ENCODE measurements around the gene RANBP3.
"Not testable (repeated sequence)": the region's sequence is repeated elsewhere in the genome, so short reads cannot be mapped to it uniquely, and the experiment has no call there.

The RANBP3 gene

DNA sequence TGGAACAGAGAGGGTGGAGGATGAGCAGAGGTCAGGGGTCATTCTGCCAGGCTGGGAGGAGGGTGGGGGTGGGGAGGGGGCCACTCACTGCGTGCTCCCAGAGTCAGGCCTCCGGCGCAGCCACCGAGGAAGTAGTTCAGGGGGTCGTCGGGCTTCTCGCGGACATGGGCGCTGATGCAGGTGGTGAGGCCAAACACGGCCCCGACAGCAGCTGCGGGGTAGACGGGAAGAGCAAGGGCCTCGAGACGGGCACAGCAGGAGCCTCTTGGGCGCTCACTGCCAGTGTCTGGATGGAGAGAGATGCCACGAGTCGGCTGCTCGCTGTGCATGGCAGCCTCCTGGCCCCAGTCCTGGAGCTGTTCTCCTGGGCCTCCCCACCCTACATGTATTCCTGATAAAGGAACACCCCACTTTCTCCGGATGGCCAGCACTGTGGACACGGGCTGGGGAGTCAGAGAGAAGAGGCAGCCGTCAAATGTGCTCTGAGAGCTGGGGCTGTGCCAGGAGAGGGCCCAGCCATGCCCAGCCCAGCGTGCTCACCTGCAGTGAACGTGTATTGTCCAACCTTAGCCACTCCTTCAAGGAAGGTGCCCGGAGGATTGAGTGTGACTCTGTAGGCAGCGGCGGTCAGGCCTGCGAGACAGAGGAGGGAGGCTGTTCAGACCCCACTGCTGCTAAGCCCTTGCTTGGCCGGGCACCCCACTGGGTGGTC lies 81.4 kb downstream of the RANBP3 start:
- no peak for DNase-seq

DNA sequence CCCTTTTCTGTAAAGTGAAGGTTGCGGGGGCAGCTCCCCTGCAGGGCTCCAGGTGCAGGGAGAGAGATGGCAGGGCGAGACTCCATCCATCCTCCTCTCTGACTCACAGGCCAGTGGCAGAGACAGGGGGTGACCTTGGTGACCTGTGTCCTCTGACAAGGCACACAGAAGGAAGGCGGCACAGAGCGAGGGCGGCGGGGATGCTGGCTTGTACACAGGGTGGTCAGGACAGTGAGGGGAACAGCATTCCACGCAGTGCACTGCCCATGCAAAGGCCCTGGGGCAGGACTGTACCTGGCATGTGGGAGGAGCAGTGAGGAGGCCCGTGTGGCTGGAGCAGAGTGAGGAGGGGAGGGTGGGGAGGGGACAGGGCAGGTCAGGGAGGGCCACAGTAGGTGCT lies 82.0 kb downstream of the RANBP3 start:
- no peak for DNase-seq

DNA sequence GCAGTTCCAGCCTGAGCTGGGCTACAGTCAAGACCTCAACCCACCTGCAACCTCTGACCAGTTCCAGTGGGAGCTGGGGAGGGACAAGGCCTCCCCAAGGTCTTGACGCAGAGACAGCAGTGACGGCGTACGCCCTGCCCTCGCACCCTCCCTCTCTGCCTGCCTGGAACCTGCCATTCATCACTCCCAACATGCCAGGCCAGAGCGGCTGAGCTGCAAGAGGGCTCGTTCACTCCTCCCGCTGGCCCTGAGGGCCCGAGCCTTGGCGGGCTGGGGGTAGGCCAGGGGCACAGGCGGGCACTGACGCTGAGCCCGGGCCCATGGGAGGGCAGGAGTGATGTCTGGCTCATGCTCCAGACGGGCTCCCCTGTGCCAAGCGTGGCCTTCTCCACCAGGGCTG lies 82.5 kb downstream of the RANBP3 start:
- DNase-seq, result no peak

DNA sequence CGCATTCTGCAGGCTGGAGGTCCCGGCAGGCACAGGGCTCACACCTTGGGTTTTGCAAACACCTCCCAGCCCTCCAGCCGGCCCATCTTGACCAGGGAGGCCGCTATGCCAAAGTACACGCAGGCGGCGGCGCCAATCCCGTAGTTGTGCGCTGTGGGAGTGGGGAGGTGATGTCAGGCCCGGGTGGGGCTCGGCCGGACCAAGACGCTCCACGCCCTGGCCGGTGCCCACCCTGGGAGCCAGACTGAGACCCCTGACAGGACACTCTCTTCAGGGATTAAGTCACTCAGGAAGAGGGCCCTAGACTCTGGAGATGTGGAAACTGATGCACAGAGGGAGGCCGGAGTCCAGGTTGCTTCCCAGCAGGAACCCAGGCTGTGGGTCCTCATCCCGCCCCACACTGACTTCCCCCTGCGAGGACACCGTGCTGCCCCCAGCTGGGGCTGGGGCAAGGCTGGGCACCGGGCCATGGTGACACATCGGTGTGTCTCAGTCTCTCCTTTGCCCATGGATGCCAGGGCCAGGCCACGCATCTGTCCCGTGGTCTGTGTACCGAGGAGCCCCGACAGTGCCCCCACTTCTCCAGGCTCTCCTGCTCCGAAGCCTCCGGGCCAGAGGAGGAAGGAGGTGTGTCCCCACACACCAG lies 83.1 kb downstream of the RANBP3 start:
- no peak for DNase-seq

DNA sequence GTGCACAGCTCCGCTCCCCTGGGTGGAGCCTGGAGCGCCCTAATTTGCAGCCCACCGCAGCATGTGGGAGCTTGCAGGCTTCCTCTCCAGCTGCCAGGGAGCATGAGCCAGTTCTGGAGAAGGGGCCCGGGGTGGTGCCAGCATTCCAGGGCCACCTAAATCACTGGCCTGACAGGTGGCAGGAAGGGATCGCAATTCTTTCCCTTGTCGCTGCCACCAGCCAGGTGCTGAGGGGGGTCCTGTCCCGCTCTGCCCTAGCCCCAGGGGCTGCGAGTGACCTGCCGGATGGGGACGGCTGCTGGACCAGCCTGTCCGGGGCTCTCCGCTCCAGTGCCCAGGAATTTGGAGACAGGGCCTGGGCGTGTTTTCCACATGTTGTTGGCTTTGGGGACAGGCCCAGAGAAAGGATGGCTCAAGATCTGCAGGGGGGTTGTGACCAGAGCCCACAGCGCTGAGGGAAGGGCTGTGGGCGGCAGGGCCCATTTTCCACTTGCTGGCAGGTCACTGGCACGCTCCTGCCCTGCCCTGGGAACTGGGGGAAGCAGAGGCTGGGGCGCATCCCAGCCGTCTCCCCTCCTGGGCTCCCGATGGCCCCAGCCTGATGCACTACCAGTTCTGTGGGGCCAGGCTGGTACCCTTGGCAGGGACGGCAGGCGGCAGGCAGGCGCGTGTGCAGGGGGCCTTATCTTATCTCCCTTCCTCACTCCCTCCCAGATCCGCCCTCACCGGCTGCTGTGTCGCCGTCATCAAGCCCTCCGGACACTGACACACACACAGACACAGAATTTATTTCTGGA lies 83.8 kb downstream of the RANBP3 start:
- no peak for DNase-seq

DNA sequence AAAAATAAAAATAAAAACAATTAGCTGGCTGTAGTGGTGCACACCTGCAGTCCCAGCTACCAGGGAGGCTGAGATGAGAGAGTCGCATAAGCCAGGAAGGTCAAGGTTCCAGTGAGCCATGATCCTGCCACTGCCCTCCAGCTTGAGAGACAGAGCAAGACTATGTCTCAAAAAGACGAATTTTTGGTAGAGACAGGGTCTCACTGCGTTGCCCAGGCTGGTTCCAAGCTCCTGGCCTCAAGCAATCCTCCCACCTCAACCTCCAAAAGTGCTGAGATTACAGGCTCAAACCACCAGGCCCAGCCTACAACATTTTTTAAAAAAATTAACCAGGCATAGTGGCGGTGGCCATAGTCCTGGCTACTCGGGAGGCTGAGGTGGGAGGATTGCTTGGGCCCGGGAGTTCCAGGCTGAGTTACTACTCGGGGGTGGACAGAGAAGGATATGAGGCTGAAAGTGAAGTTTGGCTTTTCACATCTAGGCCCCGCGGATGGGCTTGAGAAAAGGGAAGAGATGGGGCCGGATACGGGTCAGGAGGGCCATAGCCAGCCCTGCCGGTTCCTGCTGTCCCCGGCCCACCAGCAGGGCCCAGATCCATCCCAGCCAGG lies 84.5 kb downstream of the RANBP3 start:
- DNase-seq, result no peak

DNA sequence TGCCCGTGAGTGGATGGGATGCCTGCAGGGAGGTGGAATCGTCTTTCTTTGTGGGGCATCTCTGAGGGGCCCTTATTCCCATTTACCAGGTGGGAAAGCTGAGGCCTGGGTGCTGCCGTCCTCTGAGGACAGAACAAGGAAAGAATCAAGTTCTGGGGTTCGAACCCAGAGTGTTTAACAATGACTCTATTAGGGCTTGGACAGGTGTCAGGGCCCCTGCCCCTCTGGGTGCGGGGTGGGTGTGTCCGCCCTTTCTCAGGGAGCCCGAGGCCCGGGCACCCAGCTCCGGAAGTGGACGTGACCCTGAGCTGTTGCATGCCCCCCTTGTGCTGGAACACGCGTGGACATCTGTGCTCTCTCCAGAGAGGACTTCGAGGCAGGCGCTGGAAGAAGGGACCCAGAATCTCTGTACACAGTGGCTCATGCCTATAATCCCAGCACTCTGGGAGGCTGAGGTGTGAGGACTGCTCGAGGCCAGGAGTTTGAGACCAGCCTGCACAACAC lies 85.1 kb downstream of the RANBP3 start:
- no peak for DNase-seq

DNA sequence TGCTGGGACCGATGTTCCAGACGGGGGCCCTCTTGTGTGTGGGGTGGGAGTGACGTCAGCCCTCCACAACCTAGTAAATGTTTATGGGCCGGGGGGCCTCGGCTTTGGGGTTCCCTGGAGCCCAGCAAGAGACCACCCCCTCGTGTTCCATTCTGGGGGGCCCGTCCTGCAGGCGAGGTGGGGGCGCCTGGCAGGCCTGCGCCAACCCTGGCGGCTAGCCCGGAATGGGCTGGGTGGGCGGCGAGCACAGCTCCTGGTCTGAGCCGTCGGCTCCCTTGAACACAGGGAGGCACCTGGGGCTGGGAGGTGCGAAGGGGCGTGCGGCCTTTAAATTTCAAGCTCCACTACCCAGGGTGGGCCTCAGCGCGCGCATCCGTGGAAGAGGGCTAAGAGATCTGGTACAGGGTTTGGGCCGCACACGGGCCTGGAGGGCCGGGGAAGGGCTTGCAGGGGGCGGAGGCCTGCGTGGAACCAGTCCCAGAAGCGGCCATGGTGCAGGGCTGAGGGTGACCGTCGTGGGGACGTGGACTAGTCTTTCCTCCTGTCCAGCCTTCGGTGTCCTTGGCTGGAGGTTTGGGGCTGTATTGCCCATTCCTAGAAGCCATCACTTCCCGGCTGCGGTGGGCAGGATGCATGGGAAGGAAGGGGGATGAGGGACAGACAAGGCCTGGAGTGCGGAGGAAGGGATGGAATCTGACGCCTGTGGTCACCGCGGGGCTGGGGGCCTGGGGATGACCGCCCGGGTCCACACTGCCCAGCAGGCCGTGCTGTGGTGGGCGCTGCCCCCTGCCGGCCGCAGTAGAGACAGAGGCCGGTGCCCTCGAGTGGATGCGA lies 85.8 kb downstream of the RANBP3 start:
- DNase-seq, result peak in 1 of 2 donors; percentile 37

DNA sequence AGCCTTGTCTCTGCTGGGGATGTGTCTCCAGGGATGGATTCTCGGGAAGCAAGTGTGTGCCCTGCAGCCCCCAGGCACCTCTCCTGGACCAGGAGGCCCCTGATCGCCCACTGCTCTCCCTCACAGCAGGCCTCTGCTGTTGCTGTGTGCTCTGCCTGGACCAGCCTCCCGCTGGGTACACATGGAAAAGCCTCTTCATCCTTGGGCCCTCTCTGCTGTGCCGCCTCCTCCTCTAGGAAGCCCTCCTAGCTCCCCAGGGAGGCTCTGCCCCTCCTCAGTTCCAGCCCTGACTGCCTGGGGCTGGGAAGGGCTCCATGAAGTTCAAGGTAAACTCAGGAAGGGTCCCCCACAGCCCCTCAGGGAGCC lies 86.4 kb downstream of the RANBP3 start:
- DNase-seq, result no peak

DNA sequence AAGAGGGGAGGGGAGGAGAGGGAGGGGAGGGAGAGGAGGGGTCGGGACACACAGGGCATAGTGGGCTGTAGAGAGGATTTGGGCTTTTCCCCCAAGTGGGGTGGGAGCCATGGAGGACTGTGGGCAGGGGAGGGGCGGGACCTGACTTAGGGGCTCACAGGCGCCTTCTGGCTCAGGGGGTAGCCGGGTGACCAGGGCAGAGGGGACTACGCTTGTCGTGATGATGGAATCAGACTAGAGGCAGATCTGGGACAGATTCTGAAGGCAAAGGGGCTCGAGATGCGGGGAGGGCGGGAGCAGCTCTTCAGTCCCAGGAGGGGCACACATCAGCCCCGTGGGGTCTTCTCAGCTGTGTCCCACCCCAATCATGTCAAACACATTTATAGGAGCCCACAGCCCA lies 87.8 kb downstream of the RANBP3 start:
- DNase-seq, result no peak

DNA sequence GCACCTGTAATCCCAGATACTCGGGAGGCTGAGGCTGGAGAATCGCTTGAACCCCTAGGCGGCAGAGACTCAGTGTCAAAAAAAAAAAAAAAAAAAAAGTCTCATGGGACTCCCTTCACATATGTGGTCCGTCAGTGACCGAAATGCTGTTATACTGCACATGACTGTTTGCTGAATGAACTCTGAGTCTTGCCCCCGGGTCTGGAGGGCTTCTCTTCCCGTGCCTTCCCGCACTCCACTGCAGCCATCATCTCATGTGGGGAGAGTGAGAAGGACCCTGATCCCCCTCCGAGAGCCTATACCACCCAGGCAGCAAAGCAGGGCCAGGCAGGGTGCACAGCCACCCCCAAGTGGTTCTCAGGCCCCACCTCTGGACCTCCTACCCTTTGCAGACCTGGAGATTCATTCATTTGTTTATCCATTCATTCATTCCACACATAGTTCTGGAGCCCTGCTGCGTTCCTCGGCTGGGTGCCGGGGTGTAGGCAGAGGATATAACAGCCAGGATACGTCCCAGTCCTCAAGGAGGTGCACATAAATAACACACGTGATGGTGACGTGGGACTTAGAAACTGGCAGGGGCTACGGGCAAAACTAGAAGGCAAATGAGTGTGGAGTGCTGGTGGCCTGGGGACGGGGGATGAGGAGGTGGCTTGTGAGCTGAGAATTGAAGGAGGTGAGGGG lies 88.5 kb downstream of the RANBP3 start:
- no peak for DNase-seq

DNA sequence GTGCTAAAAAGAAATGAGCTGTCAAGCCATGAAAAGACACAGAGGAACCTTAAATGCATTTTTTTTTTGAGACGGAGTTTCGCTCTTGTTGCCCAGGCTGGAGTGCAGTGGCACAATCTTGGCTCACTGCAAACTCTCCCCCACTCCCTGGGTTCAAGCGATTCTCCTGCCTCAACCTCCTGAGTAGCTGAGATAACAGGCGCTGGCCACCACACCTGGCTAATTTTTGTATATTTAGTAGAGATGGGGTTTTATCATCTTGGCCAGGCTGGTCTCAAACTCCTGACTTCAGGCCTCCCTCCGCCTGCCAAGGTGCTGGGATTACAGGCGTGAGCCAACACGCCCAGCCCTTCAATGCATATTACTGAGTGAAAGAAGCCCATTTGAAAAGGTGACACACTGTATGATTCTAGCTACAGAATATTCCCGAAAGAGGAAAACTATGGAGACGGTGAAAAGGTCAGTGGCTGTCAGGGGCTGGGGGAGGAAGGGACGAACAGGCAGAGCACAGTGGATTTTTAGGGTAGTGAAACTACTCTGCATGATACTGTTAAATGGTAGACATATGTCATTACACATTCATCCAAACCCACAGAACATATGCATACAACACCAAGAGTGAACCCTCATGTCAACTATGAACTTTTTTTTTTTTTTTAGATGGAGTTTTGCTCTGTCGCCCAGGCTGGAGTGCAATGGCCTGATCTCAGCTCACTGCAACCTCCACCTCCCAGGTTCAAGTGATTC lies 93.7 kb downstream of the RANBP3 start:
- not testable (repeated sequence) for DNase-seq

DNA sequence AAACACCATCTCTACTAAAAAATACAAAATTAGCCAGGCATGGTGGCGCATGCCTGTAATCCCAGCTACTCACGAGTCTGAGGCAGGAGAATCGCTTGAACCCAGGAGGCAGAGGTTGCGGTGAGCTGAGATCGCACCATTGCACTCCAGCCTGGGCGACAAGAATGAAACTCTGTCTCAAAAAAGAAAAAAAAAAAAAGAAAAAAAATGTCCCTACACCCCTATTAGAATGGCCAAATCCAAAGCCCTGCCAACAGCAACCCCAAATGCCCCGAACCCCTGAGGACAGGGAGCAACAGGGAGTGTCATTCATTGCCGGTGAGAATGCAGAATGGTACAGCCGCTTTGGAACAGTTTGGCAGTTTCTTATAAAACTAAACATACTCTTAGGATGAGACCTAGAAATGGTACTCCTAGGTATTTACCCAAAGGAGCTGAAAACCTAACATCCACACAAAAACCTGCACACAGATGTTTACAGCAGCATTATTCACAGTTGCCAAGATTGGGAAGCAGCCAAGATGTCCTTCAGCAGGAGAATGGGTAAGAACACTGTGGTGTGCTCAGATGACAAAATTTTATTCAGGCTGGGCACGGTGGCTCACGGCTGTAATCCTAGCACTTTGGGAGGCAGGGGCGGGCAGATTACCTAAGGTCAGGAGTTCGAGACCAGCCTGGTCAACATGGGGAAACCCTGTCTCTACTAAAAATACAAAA lies 94.6 kb downstream of the RANBP3 start:
- not testable (repeated sequence) for DNase-seq

DNA sequence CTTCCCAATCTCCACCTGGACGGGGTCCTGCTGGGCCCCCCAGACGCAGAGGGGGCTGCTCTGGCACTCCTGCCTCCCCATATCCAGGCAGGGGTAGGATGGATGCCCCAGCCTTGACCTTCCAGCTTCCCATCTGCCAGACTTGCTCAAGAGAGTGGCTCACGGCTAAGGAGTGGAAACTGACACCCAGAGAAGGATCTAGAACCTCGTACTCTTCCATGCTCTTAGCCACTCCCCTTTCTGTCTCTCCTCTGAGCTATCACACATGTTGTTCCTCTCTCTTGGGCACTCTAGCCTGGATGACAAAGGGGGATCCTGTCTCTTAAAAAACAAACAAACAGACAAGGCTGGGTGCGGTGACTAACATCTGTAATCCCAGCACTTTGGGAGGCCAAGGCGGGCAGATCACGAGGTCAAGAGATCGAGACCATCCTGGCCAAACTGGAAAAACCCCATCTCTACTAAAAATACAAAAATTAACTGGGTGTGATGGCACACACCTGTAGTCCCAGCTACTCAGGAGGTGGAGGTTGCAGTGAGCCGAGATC lies 95.4 kb downstream of the RANBP3 start:
- DNase-seq, result no peak

DNA sequence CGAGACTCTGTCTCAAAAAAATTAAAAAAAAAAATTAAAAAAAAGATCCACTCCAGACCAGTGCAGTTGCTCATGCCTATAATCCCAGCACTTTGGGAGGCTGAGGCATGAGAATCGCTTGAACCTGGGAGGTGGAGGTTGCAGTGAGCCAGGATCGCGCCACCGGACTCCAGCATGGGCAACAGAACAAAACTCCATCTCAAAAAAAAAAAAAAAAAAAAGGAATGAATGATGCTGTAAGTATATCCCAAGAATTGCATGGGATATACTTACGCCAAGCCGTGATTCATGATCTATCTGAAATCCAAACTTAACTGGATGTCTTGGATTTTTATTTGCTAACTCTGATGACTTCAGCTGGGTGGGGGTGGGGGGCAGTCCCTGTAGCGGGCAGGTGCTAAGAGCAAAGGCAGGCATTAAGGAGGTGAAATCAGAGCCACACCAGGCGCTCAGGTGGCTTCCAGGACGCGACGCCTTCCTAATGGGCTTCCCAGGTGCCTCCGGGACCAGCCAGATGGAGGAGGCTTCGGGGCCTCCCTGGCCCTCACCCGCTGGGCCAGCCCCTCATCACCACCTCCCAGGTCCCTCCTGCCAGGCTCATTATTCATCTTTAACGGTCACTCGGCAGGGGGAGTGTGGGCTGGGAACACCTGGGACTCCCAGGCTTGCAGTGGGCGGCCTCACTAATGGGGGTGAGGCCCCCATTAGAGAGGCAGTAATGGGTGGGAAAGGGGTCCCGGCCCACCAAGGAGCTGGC lies 96.2 kb downstream of the RANBP3 start:
- DNase-seq, result no peak

DNA sequence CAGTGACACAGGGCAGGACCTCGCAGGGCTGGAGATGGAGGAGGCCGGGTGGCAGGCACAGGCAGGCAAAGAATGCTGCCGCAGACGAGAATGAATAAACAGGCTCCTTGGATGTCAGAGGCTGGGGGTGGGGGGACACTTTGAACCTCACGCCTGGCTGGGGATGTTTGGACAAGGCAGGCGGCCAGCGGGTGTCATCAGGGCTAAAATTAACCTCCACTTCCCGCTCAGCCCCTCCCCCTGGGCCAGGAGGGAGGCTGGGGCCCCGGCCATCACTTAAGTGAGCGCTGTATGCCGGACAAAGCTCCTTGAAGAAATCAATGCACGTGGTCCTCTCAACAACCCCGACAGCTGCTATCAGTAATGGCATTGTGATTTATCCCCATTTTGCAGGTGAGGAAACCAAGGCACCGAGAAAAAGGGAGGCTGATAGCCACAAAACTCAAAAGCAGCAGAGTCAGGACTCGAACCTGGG lies 97.3 kb downstream of the RANBP3 start:
- no peak for DNase-seq

DNA sequence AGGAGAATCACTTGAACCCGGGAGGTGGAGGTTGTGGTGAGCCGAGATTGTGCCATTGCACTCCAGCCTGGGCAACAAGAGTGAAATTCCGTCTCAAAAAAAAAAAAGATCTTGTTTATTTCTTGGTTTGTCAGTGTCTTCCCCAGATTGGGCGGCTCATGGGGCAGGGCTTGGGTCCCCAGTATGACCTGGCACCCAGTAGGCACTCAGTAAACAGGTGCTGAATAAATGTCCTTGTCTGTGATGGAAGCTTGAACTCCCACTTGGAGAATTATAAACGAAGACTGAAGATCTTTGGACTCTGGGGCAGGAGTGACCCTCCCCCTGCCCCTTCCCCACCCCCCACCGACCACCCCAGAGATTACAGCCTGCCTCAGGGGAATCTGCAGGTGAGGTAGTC lies 97.7 kb downstream of the RANBP3 start:
- no peak for DNase-seq

DNA sequence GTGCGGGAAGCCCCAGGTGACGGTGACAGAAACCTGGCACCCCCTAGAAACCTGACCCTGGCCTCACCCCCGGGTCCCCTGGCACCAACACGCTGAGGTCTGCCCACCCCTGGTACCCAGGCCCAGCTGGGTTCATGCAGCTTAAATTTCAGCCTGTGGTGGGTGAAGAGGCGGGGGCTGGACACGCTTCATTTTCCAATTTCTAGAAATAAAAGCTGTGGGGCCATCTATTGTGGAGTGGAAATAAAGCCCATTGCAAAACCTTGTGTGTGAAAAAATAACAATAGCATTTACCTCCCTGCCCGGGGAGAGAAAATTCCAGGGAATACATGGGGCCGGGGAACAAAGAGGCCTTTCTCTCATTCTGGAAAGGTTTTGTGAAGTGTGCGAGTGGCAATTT lies 100.1 kb downstream of the RANBP3 start:
- DNase-seq, result no peak

DNA sequence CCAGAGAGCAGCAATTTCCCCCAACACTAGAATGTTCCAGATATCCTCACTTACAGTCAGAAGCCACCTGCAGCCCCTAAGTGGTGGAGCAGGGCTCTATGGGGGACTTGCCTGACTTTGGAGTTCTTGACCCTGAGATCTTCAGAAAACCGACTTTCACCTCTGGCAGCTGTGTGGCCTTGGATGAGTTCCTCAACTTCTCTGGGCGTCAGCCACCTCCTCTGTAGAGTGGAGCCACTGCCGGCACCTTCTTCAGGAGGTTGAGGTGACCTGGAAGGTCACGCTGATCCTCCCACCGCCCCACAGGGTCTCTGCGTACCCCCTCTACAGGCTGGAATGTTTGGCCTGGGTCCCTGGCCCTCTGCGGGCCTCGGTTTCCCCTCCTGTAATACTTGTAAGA lies 100.5 kb downstream of the RANBP3 start:
- DNase-seq, result no peak
